GM19452 (cell line): ENCODE measurements around the gene LCN12.

Experiments used
- ATAC-seq: cut with Tn5 transposase; IDR thresholded peaks from one replicate; pipeline ENCODE4 v1.9.1; 2021; ENCODE audit not compliant: unreplicated experiment

LCN12 gene

GRCh38 chr9:136972335-136972734, 20.3 kb downstream of the LCN12 start:
- ATAC-seq: no peak

- ATAC-seq: no peak
Observed at GRCh38 chr9:136972743-136973142, 20.7 kb downstream of the LCN12 start.

- no peak for ATAC-seq
Observed at GRCh38 chr9:136973618-136974617, 21.8 kb downstream of the LCN12 start.

GRCh38 chr9:136974817-136975535, 22.9 kb downstream of the LCN12 start:
- no peak for ATAC-seq

- no peak for ATAC-seq
Observed at GRCh38 chr9:136975644-136976043, 23.6 kb downstream of the LCN12 start.

GRCh38 chr9:136977223-136977622, 25.1 kb downstream of the LCN12 start, which contains the start of gene PTGDS:
PTGDS (plus strand) TSS chr9:136977504; CDS start chr9:136977579, 75 bp downstream.
- no peak for ATAC-seq

- no peak for ATAC-seq
Observed at GRCh38 chr9:136977649-136978072, 25.6 kb downstream of the LCN12 start.

- no peak for ATAC-seq
Observed at GRCh38 chr9:136978073-136978864, 26.2 kb downstream of the LCN12 start.

GRCh38 chr9:136978865-136979544, 26.9 kb downstream of the LCN12 start:
- no peak for ATAC-seq

- no peak for ATAC-seq
Observed at GRCh38 chr9:136979769-136980587, 27.9 kb downstream of the LCN12 start.

GRCh38 chr9:136980669-136981478, 28.8 kb downstream of the LCN12 start:
- no peak for ATAC-seq

- no peak for ATAC-seq
Observed at GRCh38 chr9:136981588-136982231, 29.6 kb downstream of the LCN12 start.

- ATAC-seq: no peak
Observed at GRCh38 chr9:136982232-136983051, 30.4 kb downstream of the LCN12 start, which contains the start of gene LCNL1. LCNL1 (plus strand) TSS chr9:136982993; CDS start chr9:136983587, 594 bp downstream.

- ATAC-seq: no peak
Observed at GRCh38 chr9:136983167-136983566, 31.1 kb downstream of the LCN12 start.

- ATAC-seq: no peak
Observed at GRCh38 chr9:136983656-136984314, 31.7 kb downstream of the LCN12 start.

GRCh38 chr9:136984464-136985026, 32.5 kb downstream of the LCN12 start:
- no peak for ATAC-seq
